K562 (cell line): ENCODE data around the gene MARCHF5. TPM values are rescaled to one million over a fixed set of nuclear protein-coding genes. Genes with fewer than 3 reads are reported as not detected.
A peak's percentile ranks its signal among the peaks of the same experiment; 100 is the strongest.

Source experiments
- ADNP ChIP-seq: fragments of 200-800 bp; sonication (Bioruptor generic); IDR thresholded peaks from 2 replicates; pipeline ENCODE4 v1.6.1; 2016; ENCODE audit warnings: missing genetic modification characterization, missing compliant biosample characterization
- KAT8 ChIP-seq: fragments of 450-650 bp; IDR thresholded peaks from 2 replicates; pipeline ENCODE4 v1.6.1; 2016; ENCODE audit warnings: low read depth, mild to moderate bottlenecking
- MAFG ChIP-seq: fragments of 450-650 bp; conservative IDR thresholded peaks from 2 replicates; pipeline ENCODE4 v1.6.1; 2016; ENCODE audit warnings: missing genetic modification characterization, missing compliant biosample characterization
- NELFE ChIP-seq: IDR thresholded peaks from 2 replicates; pipeline ENCODE4 v1.6.1; 2011; ENCODE audit warnings: mild to moderate bottlenecking; ENCODE audit not compliant: insufficient read depth, insufficient read length
- polyA plus RNA-seq, 8 experiments: library from polyadenylated mRNA; depleted of rRNA in 4 of 8; stranded (reverse) in 5 of 8; unstranded in 3 of 8; fragments of >200 nt; fragmentation: Nextera tagmentation in 2 of 8; fragmentation: Illumina TruSeq in 1 of 8; extraction: Ambion mirVana in 2 of 8; extraction: Trizol in 1 of 8; gene quantifications; 2 replicates each; pipeline versions ENCODE4 v1.2.1 to v1.2.3, GENCODE V29; 2011 to 2014; ENCODE audit warnings: inconsistent platforms in 1 of 8, missing spikeins in 1 of 8
- total RNA-seq, 7 experiments: library from RNA; depleted of rRNA in 6 of 7; stranded (reverse); fragments of >200 nt in 6 of 7; fragmentation: Illumina TruSeq in 2 of 7; extraction: Trizol in 2 of 7; gene quantifications; 2 replicates each; pipeline versions ENCODE4 v1.2.1 to v1.2.3, GENCODE V29; 2011 to 2021; ENCODE audit warnings: low replicate concordance in 1 of 7
- TF ChIP-seq, protein P1 (sequence below): fragments of 450-650 bp; IDR thresholded peaks from 2 replicates; pipeline ENCODE4 v1.6.1; 2016; ENCODE audit warnings: low read depth
- TF ChIP-seq, protein P2 (sequence below): sonication (generic); formaldehyde crosslinking; IDR thresholded peaks from 2 replicates; pipeline ENCODE4 v1.8.1; 2023; ENCODE audit warnings: mild to moderate bottlenecking, missing genetic modification reagents
- TF ChIP-seq, protein P3 (sequence below), 3 experiments: IDR thresholded peaks in 2 of 3; conservative IDR thresholded peaks in 1 of 3; 2 replicates each; pipeline ENCODE4 v1.5.1; 2011 to 2012; ENCODE audit warnings: low read length in 3 of 3, mild to moderate bottlenecking in 3 of 3, control low read depth in 2 of 3, improper control_type of control experiment in 1 of 3, inconsistent platforms in 1 of 3, low read depth in 1 of 3, mixed read lengths in 1 of 3, moderate library complexity in 1 of 3; ENCODE audit not compliant: insufficient read depth in 2 of 3
- TF ChIP-seq, protein P4 (sequence below): fragments of 250-450 bp; sonication (Bioruptor Pico); IDR thresholded peaks from 2 replicates; pipeline ENCODE4 v1.8.0; 2022; ENCODE audit warnings: inconsistent platforms, mild to moderate bottlenecking, moderate library complexity, borderline replicate concordance
- TF ChIP-seq, protein P5 (sequence below): fragments of 250-450 bp; sonication (Bioruptor Pico); IDR thresholded peaks from 2 replicates; pipeline ENCODE4 v1.5.0; 2020; ENCODE audit warnings: mild to moderate bottlenecking, borderline replicate concordance

MARCHF5 gene
- total and polyA plus RNA-seq, 9 of the 15 experiments (the other 6 are each of a cell fraction or from before 2014, with no cell fraction given), result 3.4 to 27.2 (median 11.5) TPM

DNA sequence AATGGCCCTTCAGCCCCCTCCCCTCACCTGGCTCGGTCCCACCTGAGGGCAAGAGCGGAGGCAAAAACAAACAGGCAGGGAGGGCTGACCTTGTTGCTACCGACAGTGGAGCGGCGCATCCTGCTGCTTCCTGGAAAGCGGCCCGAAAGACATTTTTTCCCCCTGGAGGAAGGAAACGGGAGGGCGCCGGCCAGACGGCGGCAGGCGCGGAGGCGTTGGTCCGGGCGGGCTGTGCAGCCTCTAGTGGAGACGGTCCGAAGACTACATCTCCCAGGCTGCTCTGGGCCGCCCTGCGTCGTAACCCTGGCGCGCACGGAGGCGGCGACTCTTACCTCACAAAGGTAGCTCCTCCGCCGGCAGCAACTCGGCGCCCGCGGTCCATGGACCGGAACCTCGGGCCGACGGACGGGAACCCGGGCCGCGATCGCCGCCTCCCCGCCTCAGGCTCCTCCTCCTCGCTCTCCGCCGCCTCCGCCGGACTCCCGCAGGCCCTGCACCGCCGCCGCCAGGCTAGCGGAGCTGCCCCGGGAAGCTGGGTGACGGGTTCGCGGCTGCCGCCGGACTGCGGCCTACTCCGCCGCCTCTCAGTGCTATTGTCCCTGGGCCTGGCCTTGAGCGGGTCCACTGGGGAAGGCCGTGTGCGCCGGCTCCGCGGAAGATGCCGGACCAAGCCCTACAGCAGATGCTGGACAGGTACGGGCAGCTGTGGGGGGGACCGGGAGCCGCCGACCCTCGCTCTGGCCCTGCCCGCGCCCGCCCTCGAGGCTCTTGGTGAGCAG, at the start of gene MARCHF5, which contains the start of gene CPEB3 (continued):
- TF ChIP-seq, protein P1, sequence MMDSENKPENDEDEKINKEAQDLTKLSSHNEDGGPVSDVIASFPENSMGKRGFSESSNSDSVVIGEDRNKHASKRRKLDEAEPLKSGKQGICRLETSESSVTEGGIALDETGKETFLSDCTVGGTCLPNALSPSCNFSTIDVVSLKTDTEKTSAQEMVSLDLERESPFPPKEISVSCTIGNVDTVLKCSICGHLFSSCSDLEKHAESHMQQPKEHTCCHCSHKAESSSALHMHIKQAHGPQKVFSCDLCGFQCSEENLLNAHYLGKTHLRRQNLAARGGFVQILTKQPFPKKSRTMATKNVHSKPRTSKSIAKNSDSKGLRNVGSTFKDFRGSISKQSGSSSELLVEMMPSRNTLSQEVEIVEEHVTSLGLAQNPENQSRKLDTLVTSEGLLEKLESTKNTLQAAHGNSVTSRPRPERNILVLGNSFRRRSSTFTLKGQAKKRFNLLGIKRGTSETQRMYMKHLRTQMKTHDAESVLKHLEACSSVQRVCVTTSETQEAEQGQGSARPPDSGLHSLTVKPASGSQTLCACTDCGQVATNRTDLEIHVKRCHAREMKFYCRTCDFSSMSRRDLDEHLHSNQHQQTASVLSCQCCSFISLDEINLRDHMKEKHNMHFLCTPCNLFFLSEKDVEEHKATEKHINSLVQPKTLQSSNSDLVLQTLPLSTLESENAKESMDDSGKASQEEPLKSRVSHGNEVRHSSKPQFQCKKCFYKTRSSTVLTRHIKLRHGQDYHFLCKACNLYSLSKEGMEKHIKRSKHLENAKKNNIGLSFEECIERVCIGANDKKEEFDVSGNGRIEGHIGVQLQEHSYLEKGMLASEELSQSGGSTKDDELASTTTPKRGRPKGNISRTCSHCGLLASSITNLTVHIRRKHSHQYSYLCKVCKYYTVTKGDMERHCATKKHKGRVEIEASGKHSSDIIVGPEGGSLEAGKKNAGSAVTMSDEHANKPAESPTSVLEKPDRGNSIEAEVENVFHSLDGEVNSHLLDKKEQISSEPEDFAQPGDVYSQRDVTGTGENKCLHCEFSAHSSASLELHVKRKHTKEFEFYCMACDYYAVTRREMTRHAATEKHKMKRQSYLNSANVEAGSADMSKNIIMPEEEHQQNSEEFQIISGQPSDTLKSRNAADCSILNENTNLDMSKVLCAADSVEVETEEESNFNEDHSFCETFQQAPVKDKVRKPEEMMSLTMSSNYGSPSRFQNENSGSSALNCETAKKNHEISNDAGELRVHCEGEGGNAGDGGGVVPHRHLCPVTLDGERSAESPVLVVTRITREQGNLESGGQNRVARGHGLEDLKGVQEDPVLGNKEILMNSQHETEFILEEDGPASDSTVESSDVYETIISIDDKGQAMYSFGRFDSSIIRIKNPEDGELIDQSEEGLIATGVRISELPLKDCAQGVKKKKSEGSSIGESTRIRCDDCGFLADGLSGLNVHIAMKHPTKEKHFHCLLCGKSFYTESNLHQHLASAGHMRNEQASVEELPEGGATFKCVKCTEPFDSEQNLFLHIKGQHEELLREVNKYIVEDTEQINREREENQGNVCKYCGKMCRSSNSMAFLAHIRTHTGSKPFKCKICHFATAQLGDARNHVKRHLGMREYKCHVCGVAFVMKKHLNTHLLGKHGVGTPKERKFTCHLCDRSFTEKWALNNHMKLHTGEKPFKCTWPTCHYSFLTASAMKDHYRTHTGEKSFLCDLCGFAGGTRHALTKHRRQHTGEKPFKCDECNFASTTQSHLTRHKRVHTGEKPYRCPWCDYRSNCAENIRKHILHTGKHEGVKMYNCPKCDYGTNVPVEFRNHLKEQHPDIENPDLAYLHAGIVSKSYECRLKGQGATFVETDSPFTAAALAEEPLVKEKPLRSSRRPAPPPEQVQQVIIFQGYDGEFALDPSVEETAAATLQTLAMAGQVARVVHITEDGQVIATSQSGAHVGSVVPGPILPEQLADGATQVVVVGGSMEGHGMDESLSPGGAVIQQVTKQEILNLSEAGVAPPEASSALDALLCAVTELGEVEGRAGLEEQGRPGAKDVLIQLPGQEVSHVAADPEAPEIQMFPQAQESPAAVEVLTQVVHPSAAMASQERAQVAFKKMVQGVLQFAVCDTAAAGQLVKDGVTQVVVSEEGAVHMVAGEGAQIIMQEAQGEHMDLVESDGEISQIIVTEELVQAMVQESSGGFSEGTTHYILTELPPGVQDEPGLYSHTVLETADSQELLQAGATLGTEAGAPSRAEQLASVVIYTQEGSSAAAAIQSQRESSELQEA, result no peak
- TF ChIP-seq, protein P2, sequence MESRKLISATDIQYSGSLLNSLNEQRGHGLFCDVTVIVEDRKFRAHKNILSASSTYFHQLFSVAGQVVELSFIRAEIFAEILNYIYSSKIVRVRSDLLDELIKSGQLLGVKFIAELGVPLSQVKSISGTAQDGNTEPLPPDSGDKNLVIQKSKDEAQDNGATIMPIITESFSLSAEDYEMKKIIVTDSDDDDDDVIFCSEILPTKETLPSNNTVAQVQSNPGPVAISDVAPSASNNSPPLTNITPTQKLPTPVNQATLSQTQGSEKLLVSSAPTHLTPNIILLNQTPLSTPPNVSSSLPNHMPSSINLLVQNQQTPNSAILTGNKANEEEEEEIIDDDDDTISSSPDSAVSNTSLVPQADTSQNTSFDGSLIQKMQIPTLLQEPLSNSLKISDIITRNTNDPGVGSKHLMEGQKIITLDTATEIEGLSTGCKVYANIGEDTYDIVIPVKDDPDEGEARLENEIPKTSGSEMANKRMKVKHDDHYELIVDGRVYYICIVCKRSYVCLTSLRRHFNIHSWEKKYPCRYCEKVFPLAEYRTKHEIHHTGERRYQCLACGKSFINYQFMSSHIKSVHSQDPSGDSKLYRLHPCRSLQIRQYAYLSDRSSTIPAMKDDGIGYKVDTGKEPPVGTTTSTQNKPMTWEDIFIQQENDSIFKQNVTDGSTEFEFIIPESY, result no peak
- TF ChIP-seq ADNP (tag) (no peak), NELFE (no peak), MAFG (tag) (no peak), KAT8 (no peak)
- TF ChIP-seq, protein P3, sequence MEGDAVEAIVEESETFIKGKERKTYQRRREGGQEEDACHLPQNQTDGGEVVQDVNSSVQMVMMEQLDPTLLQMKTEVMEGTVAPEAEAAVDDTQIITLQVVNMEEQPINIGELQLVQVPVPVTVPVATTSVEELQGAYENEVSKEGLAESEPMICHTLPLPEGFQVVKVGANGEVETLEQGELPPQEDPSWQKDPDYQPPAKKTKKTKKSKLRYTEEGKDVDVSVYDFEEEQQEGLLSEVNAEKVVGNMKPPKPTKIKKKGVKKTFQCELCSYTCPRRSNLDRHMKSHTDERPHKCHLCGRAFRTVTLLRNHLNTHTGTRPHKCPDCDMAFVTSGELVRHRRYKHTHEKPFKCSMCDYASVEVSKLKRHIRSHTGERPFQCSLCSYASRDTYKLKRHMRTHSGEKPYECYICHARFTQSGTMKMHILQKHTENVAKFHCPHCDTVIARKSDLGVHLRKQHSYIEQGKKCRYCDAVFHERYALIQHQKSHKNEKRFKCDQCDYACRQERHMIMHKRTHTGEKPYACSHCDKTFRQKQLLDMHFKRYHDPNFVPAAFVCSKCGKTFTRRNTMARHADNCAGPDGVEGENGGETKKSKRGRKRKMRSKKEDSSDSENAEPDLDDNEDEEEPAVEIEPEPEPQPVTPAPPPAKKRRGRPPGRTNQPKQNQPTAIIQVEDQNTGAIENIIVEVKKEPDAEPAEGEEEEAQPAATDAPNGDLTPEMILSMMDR (IDR thresholded peaks at IDR 0.05 in 2 of 3, conservative IDR thresholded peaks at IDR 0.05 in 1 of 3; ENCODE audit: insufficient read depth in 2 of 3, low read depth in 1 of 3, low read length in 3 of 3), result peak; percentile 53 to 76 (median 61); a peak in 5 of 6 replicates
- TF ChIP-seq, protein P4, sequence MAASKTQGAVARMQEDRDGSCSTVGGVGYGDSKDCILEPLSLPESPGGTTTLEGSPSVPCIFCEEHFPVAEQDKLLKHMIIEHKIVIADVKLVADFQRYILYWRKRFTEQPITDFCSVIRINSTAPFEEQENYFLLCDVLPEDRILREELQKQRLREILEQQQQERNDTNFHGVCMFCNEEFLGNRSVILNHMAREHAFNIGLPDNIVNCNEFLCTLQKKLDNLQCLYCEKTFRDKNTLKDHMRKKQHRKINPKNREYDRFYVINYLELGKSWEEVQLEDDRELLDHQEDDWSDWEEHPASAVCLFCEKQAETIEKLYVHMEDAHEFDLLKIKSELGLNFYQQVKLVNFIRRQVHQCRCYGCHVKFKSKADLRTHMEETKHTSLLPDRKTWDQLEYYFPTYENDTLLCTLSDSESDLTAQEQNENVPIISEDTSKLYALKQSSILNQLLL (CRISPR knock-in tag), result no peak
- TF ChIP-seq, protein P5, sequence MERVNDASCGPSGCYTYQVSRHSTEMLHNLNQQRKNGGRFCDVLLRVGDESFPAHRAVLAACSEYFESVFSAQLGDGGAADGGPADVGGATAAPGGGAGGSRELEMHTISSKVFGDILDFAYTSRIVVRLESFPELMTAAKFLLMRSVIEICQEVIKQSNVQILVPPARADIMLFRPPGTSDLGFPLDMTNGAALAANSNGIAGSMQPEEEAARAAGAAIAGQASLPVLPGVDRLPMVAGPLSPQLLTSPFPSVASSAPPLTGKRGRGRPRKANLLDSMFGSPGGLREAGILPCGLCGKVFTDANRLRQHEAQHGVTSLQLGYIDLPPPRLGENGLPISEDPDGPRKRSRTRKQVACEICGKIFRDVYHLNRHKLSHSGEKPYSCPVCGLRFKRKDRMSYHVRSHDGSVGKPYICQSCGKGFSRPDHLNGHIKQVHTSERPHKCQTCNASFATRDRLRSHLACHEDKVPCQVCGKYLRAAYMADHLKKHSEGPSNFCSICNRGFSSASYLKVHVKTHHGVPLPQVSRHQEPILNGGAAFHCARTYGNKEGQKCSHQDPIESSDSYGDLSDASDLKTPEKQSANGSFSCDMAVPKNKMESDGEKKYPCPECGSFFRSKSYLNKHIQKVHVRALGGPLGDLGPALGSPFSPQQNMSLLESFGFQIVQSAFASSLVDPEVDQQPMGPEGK (CRISPR knock-in tag), result no peak
